Fibroblast of lung (primary cell): ENCODE measurements around the gene SF1. TPM values are rescaled to one million over a fixed set of nuclear protein-coding genes. Genes with fewer than 3 reads are reported as not detected.

Experiments used
- DNase-seq, 2 donors: peaks; one replicate each; pipeline versions ENCODE4 v3.0.0 to v3.0.0-alpha.2; 2010; ENCODE audit warnings: low read depth in 2 of 2
- H2AFZ ChIP-seq: 2 replicates; pipeline ENCODE4 v1.5.1; 2012; ENCODE audit warnings: low read length, control low read depth, inconsistent platforms
- H3K27ac ChIP-seq: 2 replicates; pipeline ENCODE4 v1.5.1; 2011; ENCODE audit warnings: low read length, control low read depth; ENCODE audit not compliant: insufficient read depth
- H3K27me3 ChIP-seq: 2 replicates; pipeline ENCODE4 v1.5.1; 2011; ENCODE audit warnings: mild to moderate bottlenecking, low read length; ENCODE audit not compliant: control insufficient read depth, insufficient read depth
- H3K36me3 ChIP-seq: 2 replicates; pipeline ENCODE4 v1.5.1; 2011; ENCODE audit warnings: low read length; ENCODE audit not compliant: control insufficient read depth, insufficient read depth
- H3K4me1 ChIP-seq: 2 replicates; pipeline ENCODE4 v1.5.1; 2011; ENCODE audit warnings: low read length; ENCODE audit not compliant: control insufficient read depth, insufficient read depth; ENCODE audit errors: extremely low read depth
- H3K4me2 ChIP-seq: 2 replicates; pipeline ENCODE4 v1.5.1; 2011; ENCODE audit warnings: low read length, control low read depth; ENCODE audit not compliant: insufficient read depth; ENCODE audit errors: extremely low read depth
- H3K4me3 ChIP-seq, 4 experiments: fragments of 200-600 bp in 1 of 4; sonication (generic) in 1 of 4; replicated peaks in 1 of 4; 2 replicates each; pipeline ENCODE4 v1.5.1; 2011 to 2016; ENCODE audit warnings: low read length in 4 of 4, low read depth in 3 of 4, mild to moderate bottlenecking in 3 of 4, control low read depth in 2 of 4, inconsistent platforms in 1 of 4, mixed read lengths in 1 of 4; ENCODE audit not compliant: insufficient read depth in 1 of 4; ENCODE audit errors: control extremely low read depth in 1 of 4
- H3K79me2 ChIP-seq: 2 replicates; pipeline ENCODE4 v1.5.1; 2012; ENCODE audit warnings: mild to moderate bottlenecking, low read length, inconsistent platforms; ENCODE audit not compliant: control insufficient read depth, insufficient read depth
- H3K9ac ChIP-seq: 2 replicates; pipeline ENCODE4 v1.5.1; 2011; ENCODE audit warnings: mild to moderate bottlenecking, low read length, control low read depth; ENCODE audit not compliant: insufficient read depth
- H3K9me3 ChIP-seq: 2 replicates; pipeline ENCODE4 v1.5.1; 2012; ENCODE audit warnings: low read depth, low read length; ENCODE audit not compliant: control insufficient read depth, insufficient read depth
- H4K20me1 ChIP-seq: 2 replicates; pipeline ENCODE4 v1.5.1; 2011; ENCODE audit warnings: low read length; ENCODE audit not compliant: control insufficient read depth, insufficient read depth; ENCODE audit errors: extremely low read depth
- EZH2 ChIP-seq: IDR thresholded peaks from 2 replicates; pipeline ENCODE4 v1.5.1; 2012; ENCODE audit warnings: low read length, control low read depth, mild to moderate bottlenecking; ENCODE audit errors: missing control alignments
- polyA plus RNA-seq, 2 donors: library from polyadenylated mRNA; depleted of rRNA in 1 of 2; stranded (reverse) in 1 of 2; unstranded in 1 of 2; fragments of >200 nt; gene quantifications; 2 replicates each; pipeline ENCODE4 v1.2.1, GENCODE V29; 2011 to 2012; ENCODE audit warnings: missing spikeins in 1 of 2
- total RNA-seq: library from RNA; depleted of rRNA; stranded (reverse); fragments of >200 nt; gene quantifications from 2 replicates; pipeline ENCODE4 v1.2.1, GENCODE V29; 2014
- TF ChIP-seq, protein P1 (sequence below), 2 donors: IDR thresholded peaks in 1 of 2; conservative IDR thresholded peaks in 1 of 2; 1 replicate in 1 of 2; 2 replicates in 1 of 2; pipeline ENCODE4 v1.5.1; 2011 to 2012; ENCODE audit warnings: low read length in 2 of 2, control low read depth in 1 of 2, inconsistent platforms in 1 of 2, low read depth in 1 of 2, mild to moderate bottlenecking in 1 of 2

SF1 gene
- total and polyA plus RNA-seq, 2 donors (not counting 1 experiment from before 2014, with no cell fraction given), result 78.9 to 105 TPM

DNA sequence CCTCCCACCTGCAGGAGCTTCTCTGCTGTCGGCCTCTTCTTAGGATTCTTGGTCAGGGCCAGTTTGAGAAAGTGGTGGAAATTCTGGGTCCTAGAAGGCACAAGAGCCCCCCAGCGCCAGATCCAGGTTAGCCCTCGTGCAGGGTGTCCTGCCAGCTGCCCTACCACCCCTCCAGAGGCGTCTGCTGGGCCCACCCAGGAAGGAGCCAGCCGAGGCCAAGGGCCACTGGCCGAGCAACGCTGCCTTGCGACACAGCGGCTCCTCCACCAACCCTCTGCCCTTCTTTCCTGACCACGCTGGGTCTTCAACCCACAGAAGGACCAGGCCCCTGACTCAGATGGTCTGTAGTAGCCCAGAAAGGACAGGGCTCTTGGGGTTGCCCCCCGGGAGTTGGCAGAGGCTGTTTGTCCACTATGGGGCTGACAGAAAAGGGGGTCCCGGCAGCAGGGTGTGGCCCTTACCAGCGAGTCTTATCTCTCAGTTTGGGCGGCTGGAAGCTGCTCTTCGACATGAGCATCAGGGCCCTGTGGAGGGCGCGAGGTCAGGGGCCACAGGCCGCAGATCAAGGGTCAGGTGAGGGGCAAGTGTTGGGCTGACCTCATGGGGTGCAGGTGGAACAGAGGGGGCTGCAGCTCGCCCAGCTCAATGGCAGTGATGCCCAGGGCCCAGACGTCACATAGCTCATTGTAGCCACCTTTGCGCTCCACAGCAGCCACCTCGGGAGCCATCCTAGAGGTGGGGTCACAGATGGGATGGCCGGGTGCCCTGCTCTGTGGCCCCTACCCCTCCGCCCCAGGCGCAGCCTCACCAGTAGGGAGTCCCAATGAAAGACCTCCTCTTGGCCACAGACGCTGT is 22.2 kb upstream of the SF1 start:
- Histone ChIP-seq H3K27me3 (no peaks in the 10 kb centered on the region), H2AFZ (no peak overlapping the region), H3K79me2 (no peaks in the 10 kb centered on the region), H3K4me2 (no peak overlapping the region), H4K20me1 (no peaks in the 10 kb centered on the region), H3K36me3 (peaks cover 6% of the 10 kb centered on the region), H3K27ac (no peak overlapping the region), H3K4me1 (peaks cover 6% of the 10 kb centered on the region), H3K9me3 (no peaks in the 10 kb centered on the region), H3K4me3 (no peak overlapping the region), H3K9ac (no peak overlapping the region)
- DNase-seq, result no peak
- TF ChIP-seq EZH2, result no peak
- TF ChIP-seq, protein P1, sequence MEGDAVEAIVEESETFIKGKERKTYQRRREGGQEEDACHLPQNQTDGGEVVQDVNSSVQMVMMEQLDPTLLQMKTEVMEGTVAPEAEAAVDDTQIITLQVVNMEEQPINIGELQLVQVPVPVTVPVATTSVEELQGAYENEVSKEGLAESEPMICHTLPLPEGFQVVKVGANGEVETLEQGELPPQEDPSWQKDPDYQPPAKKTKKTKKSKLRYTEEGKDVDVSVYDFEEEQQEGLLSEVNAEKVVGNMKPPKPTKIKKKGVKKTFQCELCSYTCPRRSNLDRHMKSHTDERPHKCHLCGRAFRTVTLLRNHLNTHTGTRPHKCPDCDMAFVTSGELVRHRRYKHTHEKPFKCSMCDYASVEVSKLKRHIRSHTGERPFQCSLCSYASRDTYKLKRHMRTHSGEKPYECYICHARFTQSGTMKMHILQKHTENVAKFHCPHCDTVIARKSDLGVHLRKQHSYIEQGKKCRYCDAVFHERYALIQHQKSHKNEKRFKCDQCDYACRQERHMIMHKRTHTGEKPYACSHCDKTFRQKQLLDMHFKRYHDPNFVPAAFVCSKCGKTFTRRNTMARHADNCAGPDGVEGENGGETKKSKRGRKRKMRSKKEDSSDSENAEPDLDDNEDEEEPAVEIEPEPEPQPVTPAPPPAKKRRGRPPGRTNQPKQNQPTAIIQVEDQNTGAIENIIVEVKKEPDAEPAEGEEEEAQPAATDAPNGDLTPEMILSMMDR (conservative IDR thresholded peaks at IDR 0.05 in 1 of 2, IDR thresholded peaks at IDR 0.05 in 1 of 2; ENCODE audit: low read depth in 1 of 2, low read length in 2 of 2), result no peak

DNA sequence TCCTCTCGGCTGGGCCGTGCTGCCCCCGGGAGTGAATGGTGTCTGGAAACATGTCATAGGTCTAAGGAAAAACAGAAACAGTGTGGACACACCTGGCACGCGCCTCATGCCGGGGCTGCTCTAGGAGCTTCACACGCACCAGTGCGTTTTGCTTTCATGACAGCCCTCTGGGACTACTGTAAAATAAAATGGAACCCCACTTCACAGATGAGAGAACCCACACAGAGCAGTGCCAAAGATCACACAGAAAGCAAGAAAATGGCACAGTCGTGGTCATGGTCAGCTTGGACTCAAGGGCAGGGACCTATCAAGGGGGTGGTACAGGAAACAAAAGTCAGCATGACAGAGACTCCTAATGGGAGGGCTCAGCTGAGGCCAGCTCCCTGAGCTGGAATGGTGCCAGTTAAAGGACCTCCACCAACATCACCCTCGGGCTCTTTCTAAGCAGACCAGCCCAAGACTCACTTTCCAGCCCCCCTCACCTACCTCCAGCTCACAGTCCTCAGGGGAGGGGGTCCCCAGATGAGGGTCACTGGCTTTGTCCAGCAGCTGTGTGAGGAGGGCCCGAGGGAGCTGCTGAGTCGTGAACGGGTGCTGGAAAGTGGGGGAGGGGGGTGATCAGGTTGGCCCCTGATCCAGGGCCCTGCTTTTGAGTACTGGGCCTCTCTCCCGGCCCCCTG is 21.4 kb upstream of the SF1 start:
- Histone ChIP-seq H3K9me3 (no peaks in the 10 kb centered on the region), H2AFZ (no peak overlapping the region), H3K4me3 (no peak overlapping the region), H3K27me3 (no peaks in the 10 kb centered on the region), H3K36me3 (peaks cover 6% of the 10 kb centered on the region), H3K9ac (no peak overlapping the region), H3K27ac (no peak overlapping the region), H3K79me2 (no peaks in the 10 kb centered on the region), H3K4me1 (peaks cover 6% of the 10 kb centered on the region), H3K4me2 (no peak overlapping the region), H4K20me1 (no peaks in the 10 kb centered on the region)
- no peak for TF ChIP-seq EZH2
- TF ChIP-seq, protein P1 (conservative IDR thresholded peaks at IDR 0.05 in 1 of 2, IDR thresholded peaks at IDR 0.05 in 1 of 2; ENCODE audit: low read depth in 1 of 2, low read length in 2 of 2), result no peak
- no peak for DNase-seq

DNA sequence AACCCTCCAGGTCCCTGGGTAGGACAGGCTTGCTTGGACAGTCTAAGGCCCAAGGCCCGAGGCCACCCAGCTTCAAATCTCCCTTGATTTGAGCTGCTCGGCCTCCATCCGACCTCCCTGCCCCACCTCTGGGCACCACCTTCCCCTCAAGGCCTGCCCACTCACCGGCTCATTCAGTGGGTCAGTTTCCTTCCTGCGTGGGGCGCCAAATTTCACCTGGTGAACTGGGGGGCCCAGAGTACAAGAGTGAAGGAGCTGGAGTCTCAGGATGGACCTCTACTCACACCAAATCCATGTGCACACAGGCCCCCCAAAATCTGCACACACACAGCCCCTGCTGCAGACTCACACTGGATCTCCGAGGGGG is 20.9 kb upstream of the SF1 start:
- H3K4me2 ChIP-seq, result no peak overlapping the region
- H3K27ac ChIP-seq, result no peak overlapping the region
- DNase-seq, result no peak
- H3K9ac ChIP-seq, result no peak overlapping the region
- peaks cover 5% of the 10 kb centered on the region for H3K4me1 ChIP-seq
- no peak overlapping the region for H2AFZ ChIP-seq
- peaks cover 4% of the 10 kb centered on the region for H3K36me3 ChIP-seq
- H3K79me2 ChIP-seq, result no peaks in the 10 kb centered on the region
- TF ChIP-seq, protein P1 (conservative IDR thresholded peaks at IDR 0.05 in 1 of 2, IDR thresholded peaks at IDR 0.05 in 1 of 2; ENCODE audit: low read depth in 1 of 2, low read length in 2 of 2), result no peak
- TF ChIP-seq EZH2, result no peak
- H4K20me1 ChIP-seq, result no peaks in the 10 kb centered on the region
- H3K4me3 ChIP-seq, result no peak overlapping the region
- H3K27me3 ChIP-seq, result no peaks in the 10 kb centered on the region
- no peaks in the 10 kb centered on the region for H3K9me3 ChIP-seq
